Astrocyte of the spinal cord (primary cell): ENCODE measurements around the gene TRUB1.
"Not testable (repeated sequence)": the region's sequence is repeated elsewhere in the genome, so short reads cannot be mapped to it uniquely, and the experiment has no call there.

Experiments used
- DNase-seq: peaks from one replicate; pipeline ENCODE4 v3.0.0; 2011; ENCODE audit warnings: low read depth, low spot score
- H3K4me3 ChIP-seq: 2 replicates; pipeline ENCODE4 v1.5.1; 2011; ENCODE audit warnings: low read depth, mild to moderate bottlenecking, low read length, moderate library complexity
- in situ Hi-C: cut with HindIII; loops from 2 replicates; pipeline ENCODE4 v1.10.0; 2017; ENCODE audit warnings: low sequenced_read_pairs
- TF ChIP-seq, protein P1 (sequence below): IDR thresholded peaks from 2 replicates; pipeline ENCODE4 v1.5.1; 2012; ENCODE audit warnings: low read depth, mild to moderate bottlenecking, low read length, inconsistent platforms

TRUB1 gene

DNA sequence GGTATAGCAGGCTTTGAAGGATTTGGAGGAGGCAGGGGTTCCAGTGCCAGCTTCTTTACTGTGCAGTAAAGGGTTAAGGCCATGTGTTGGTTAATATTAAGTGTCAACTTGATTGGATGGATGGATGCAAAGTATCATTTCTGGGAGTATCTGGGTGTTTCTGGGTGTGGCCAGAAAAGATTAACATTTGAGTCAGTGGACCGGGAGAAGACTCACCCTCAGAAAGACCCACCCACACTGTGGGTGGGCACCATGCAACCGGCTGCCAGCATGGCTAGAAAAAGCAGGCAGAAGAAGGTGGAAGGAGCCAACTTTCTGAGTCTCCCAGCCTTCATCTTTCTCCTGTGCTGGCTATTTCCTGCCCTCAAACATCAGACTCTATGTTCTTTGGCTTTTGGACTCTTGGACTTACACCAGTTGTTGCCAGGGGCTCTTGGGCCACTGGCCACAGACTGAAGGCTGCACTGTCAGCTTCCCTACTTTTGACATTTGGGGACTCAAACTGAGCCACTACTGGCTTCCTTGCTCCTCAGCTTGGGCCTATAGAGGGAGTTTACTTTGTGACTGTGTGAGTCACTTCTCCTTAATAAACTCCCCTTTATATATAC lies 6.8 kb upstream of the TRUB1 start:
- in situ Hi-C loops, result no loop called here
- H3K4me3 ChIP-seq, result no peak overlapping the region
- TF ChIP-seq, protein P1, sequence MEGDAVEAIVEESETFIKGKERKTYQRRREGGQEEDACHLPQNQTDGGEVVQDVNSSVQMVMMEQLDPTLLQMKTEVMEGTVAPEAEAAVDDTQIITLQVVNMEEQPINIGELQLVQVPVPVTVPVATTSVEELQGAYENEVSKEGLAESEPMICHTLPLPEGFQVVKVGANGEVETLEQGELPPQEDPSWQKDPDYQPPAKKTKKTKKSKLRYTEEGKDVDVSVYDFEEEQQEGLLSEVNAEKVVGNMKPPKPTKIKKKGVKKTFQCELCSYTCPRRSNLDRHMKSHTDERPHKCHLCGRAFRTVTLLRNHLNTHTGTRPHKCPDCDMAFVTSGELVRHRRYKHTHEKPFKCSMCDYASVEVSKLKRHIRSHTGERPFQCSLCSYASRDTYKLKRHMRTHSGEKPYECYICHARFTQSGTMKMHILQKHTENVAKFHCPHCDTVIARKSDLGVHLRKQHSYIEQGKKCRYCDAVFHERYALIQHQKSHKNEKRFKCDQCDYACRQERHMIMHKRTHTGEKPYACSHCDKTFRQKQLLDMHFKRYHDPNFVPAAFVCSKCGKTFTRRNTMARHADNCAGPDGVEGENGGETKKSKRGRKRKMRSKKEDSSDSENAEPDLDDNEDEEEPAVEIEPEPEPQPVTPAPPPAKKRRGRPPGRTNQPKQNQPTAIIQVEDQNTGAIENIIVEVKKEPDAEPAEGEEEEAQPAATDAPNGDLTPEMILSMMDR, result no peak
- DNase-seq, result no peak

DNA sequence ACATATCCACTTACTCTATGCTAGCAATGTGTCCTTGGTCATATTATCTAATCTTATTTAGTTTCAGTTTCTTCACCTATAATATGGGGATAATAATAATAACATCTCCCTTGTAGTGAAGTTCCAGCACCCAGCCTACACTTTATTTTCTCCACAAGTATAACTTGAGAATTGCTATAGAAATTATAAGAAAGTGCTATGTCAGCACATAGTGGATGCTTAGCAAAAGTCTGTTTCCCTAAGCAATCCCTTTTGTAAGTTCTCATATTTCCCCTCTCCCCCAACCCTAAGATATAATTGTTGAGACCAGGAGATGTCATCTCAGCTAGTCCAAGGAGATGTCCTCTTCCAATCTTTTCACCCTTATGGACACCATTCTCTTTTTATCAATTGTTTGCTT lies 5.8 kb upstream of the TRUB1 start:
- TF ChIP-seq, protein P1, result no peak
- no peak overlapping the region for H3K4me3 ChIP-seq
- no peak for DNase-seq
- in situ Hi-C loops, result no loop called here

DNA sequence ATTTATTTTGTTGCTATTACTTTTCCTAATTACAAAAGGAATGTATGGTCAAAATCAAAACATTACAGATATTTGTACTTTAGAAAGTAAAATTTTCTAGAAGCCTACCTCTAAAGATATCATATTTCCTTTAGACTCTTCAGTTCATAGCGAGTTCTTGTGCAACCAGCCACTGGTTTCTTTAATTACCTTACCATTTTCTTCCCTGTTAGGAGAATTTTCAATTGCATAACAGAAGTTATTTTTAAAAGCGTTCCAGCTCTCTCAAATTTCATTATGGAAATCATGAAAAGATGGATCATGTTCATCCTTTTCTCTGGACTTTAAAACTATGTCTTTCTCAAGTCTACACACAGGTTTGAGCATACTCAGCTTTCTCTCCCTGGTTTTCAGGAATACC lies 5.0 kb upstream of the TRUB1 start:
- TF ChIP-seq, protein P1, result no peak
- H3K4me3 ChIP-seq, result no peak overlapping the region
- DNase-seq, result no peak
- in situ Hi-C loops, result no loop called here

DNA sequence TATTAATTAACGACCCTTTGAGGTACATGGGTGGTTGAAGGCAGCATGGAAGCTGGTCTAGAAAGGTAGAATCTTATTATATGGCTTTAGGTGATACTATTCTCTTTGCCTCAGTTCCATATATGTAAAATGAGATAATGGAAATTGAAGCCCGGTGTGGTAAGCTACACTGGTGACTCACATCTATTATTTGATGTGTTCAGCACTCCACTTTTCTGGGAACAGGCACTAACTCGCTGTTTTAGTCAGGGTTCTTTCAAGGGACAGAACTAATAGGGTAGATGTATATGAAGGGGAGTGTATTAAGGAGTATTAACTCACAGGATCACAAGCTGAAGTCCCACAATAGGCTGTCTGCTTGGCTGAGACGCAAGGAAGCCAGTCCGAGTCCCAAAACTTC lies 4.4 kb upstream of the TRUB1 start:
- peak; percentile 34 for DNase-seq
- TF ChIP-seq, protein P1, result no peak
- in situ Hi-C loops, result no loop called here
- H3K4me3 ChIP-seq, result no peak overlapping the region

DNA sequence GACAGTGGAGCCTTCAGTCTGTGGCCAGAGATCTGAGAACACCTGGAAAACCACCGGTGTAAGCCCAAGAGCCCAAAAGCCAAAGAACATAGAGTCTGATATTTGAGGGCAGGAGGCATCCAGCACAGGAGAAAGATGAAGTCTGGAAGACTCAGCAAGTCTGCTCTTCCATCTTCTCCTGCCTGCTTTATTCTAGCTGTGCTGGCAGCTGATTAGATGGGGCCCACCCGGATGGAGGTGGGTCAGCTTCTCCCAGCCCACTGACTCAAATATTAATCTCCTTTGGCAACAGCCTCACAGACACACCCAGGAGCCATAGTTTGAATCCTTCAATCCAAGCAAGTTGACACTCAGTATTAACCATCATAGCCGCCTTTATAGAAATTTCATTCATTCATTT lies 4.0 kb upstream of the TRUB1 start:
- DNase-seq, H3K4me3 ChIP-seq, in situ Hi-C loops: not testable (repeated sequence)

DNA sequence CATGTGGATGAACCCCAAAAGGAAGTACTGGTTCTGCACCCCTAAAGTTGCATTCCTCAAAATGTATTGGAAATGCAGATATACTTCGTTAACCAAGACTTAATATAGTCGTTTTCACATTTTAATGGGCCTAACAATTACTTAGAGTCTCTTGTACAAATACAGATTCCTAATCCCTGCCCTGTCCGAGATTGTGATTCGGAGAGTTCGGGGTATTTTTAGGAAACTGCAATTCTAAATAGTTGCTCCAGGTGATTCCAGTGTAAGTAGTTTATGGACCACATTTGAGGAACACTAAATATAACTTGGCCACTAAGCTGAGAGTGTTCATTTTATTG lies 830 bp downstream of the TRUB1 start:
- TF ChIP-seq, protein P1, result no peak
- H3K4me3 ChIP-seq, result peak overlapping the region; percentile 96
- in situ Hi-C loops, result no loop called here
- no peak for DNase-seq

DNA sequence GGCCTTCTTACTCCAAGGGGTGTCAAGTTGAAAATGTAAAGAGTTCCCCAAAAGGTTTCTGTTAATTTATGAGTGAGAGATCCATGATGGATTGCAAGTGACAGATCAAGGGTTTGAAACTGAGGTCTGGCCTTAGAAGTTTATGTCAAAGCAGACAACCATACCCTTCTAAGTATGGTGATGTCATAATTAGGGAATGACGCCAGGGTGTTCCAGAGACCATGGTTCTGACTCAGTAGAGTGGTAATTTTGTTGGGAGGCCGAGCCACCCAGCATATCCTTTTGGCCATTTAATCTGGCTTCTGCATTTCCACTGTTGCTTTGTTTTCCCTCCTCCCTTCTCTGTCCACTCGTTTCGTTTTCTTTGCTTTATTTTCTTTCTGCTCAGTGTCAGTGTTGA lies 2.7 kb downstream of the TRUB1 start:
- TF ChIP-seq, protein P1, result no peak
- in situ Hi-C loops, result no loop called here
- no peak overlapping the region for H3K4me3 ChIP-seq
- peak; percentile 35 for DNase-seq
